Ovary (tissue), 9 donors: Measurements from ENCODE around the gene PRICKLE2. TPM values are rescaled to one million over a fixed set of nuclear protein-coding genes. Genes with fewer than 3 reads are reported as not detected.

ENCODE experiments used
- DNase-seq, 5 donors: peaks; one replicate each; pipeline ENCODE4 v3.0.0-alpha.2; 2019 to 2020
- H3K27ac ChIP-seq, 2 donors: fragments of 200-600 bp; one replicate each; pipeline versions ENCODE4 v1.5.1 to v1.8.0; 2019 to 2022
- H3K27me3 ChIP-seq: fragments of 200-600 bp; one replicate; pipeline ENCODE4 v1.8.0; 2022
- H3K36me3 ChIP-seq: fragments of 200-600 bp; sonication (generic); one replicate; pipeline ENCODE4 v1.5.1; 2019
- H3K4me1 ChIP-seq: one replicate; pipeline ENCODE4 v1.8.1; 2013; ENCODE audit warnings: mild to moderate bottlenecking, moderate library complexity; ENCODE audit not compliant: insufficient read depth
- H3K4me3 ChIP-seq: fragments of 200-600 bp; sonication (generic); one replicate; pipeline ENCODE4 v1.5.1; 2017
- H3K9me3 ChIP-seq, 2 donors: fragments of 200-600 bp in 1 of 2; sonication (generic) in 1 of 2; one replicate each; pipeline versions ENCODE4 v1.5.1 to v1.8.1; 2013 to 2019; ENCODE audit warnings: mild to moderate bottlenecking in 1 of 2, moderate library complexity in 1 of 2
- CTCF ChIP-seq, 3 donors: fragments of 450-650 bp in 2 of 3; fragments of 200-600 bp in 1 of 3; IDR thresholded peaks; one replicate each; pipeline versions ENCODE4 v1.5.1 to v1.8.0; 2016 to 2022; ENCODE audit warnings: antibody characterized with exemption in 3 of 3, mild to moderate bottlenecking in 1 of 3
- EP300 ChIP-seq: sonication (generic); formaldehyde crosslinking; IDR thresholded peaks from one replicate; pipeline ENCODE4 v1.6.1; 2017; ENCODE audit warnings: antibody characterized with exemption
- POLR2A ChIP-seq: fragments of 450-650 bp; IDR thresholded peaks from one replicate; pipeline ENCODE4 v1.6.1; 2017; ENCODE audit warnings: antibody characterized with exemption, mild to moderate bottlenecking, moderate library complexity
- WGBS, 3 donors: extraction: QIAGEN DNeasy Blood & Tissue Kit in 1 of 3; methylation state at CpG; one replicate each; pipeline versions ENCODE4 v1.1.5 to v1.1.7; 2013 to 2017; 5-methylcytosine and 5-hydroxymethylcytosine counted together
- intact Hi-C, 4 donors: fragments of 100-400 bp; cut with DNase I; formaldehyde crosslinking; loops; one replicate each; pipeline versions ENCODE4 v1.11.0 to v1.15.1; 2022 to 2023
- polyA plus RNA-seq, 2 donors: library from polyadenylated mRNA; stranded (reverse); fragments of 200-250 nt in 1 of 2; fragments of 350-450 nt in 1 of 2; fragmentation: Illumina TruSeq in 1 of 2; extraction: RNeasy Lipid Tissue Mini Kit (QIAGEN cat#74804) in 1 of 2; gene quantifications; one replicate each; pipeline ENCODE4 v1.2.3, GENCODE V29; 2013 to 2014
- total RNA-seq, 7 donors: library from RNA; depleted of rRNA in 2 of 7; stranded (reverse); fragments of >200 nt in 2 of 7; fragmentation: NEBNext Ultra II Directional in 3 of 7; extraction: Animal tissue kit (Norgen Biotek cat#: 25700) in 3 of 7; gene quantifications; one replicate each; pipeline versions ENCODE4 v1.1.0 to v1.2.4, GENCODE V29; 2016 to 2023
- donor health status: DM: no; HTN: no; CAD: no; lungs with moderate emphysema.
- donor health status: DM: no; HTN: no; CAD: no.
- donor health status: Bipolar disorder and iron deficiency.
- donor health status: DM: yes; HTN: yes; CAD: no.
- donor health status: DM: no; HTN: no; CAD: no.
- donor health status: DM: yes; HTN: yes; CAD: no.

Gene PRICKLE2
- total and polyA plus RNA-seq, 9 donors, result 6.3 to 34.8 (median 25.4) TPM

- H3K27ac ChIP-seq, result no peak overlapping the region
- H3K27me3 ChIP-seq, result no peaks in the 10 kb centered on the region
- intact Hi-C loops, result no loop called here
- H3K36me3 ChIP-seq, result no peaks in the 10 kb centered on the region
- no peak for TF ChIP-seq EP300
- no peaks in the 10 kb centered on the region for H3K9me3 ChIP-seq
- H3K4me3 ChIP-seq, result no peak overlapping the region
- no peak for DNase-seq
- 91 to 93% (median 91%) methylated on average over 3 of the region's 3 CpGs for WGBS, 3 donors
- peaks cover 4% of the 10 kb centered on the region for H3K4me1 ChIP-seq
These were observed 45.6 kb upstream of the PRICKLE2 start for GRCh38 chr3:64270866-64271260.

- no peak for DNase-seq
- Histone ChIP-seq H3K27me3 (no peaks in the 10 kb centered on the region), H3K4me1 (peaks cover 8% of the 10 kb centered on the region), H3K36me3 (no peaks in the 10 kb centered on the region), H3K9me3 (no peaks in the 10 kb centered on the region), H3K4me3 (no peak overlapping the region), H3K27ac (no peak overlapping the region)
- TF ChIP-seq CTCF (IDR thresholded peaks at IDR 0.05) (no peak), EP300 (no peak), POLR2A (no peak)
- 89 to 93% (median 89%) methylated on average over 2 of the region's 2 CpGs for WGBS, 3 donors
- intact Hi-C loops, result no loop called here
These were observed 45.0 kb upstream of the PRICKLE2 start for GRCh38 chr3:64270142-64270865.

- intact Hi-C loops, result loop anchor here in 1 of 4 donors (10.0 kb wide), 1 partner anchor 234 kb away; no protein-coding TSS in a partner anchor
- no peak overlapping the region for H3K4me3 ChIP-seq
- H3K9me3 ChIP-seq, result no peaks in the 10 kb centered on the region
- no peak for DNase-seq
- H3K27ac ChIP-seq, result no peak overlapping the region
- H3K4me1 ChIP-seq, result peaks cover 13% of the 10 kb centered on the region
- WGBS, 3 donors, result 72 to 76% (median 73%) methylated on average over 4 of the region's 4 CpGs
- TF ChIP-seq POLR2A (no peak), CTCF (IDR thresholded peaks at IDR 0.05) (no peak), EP300 (no peak)
- H3K36me3 ChIP-seq, result no peaks in the 10 kb centered on the region
- H3K27me3 ChIP-seq, result no peaks in the 10 kb centered on the region
These were observed 43.7 kb upstream of the PRICKLE2 start for GRCh38 chr3:64268926-64269325.

- Histone ChIP-seq H3K27ac (peak overlapping the region; percentile 79 to 83), H3K27me3 (no peaks in the 10 kb centered on the region), H3K36me3 (no peaks in the 10 kb centered on the region), H3K9me3 (no peaks in the 10 kb centered on the region), H3K4me3 (peak overlapping the region; percentile 65), H3K4me1 (peaks cover 20% of the 10 kb centered on the region)
- TF ChIP-seq POLR2A, result peak; percentile 49
- no peak for TF ChIP-seq EP300
- no peak for TF ChIP-seq CTCF (IDR thresholded peaks at IDR 0.05)
- peak; percentile 54 to 70 (median 64) for DNase-seq
- 3 to 4% (median 4%) methylated on average over 26 to 33 of the region's 33 CpGs for WGBS, 3 donors
- intact Hi-C loops, result loop anchor here in 1 of 4 donors (10.0 kb wide), 1 partner anchor 233 kb away; no protein-coding TSS in a partner anchor
These were observed 42.7 kb upstream of the PRICKLE2 start for GRCh38 chr3:64267721-64268604.
